ENCODE measurements around the gene CORO7.

Gene CORO7

DNA sequence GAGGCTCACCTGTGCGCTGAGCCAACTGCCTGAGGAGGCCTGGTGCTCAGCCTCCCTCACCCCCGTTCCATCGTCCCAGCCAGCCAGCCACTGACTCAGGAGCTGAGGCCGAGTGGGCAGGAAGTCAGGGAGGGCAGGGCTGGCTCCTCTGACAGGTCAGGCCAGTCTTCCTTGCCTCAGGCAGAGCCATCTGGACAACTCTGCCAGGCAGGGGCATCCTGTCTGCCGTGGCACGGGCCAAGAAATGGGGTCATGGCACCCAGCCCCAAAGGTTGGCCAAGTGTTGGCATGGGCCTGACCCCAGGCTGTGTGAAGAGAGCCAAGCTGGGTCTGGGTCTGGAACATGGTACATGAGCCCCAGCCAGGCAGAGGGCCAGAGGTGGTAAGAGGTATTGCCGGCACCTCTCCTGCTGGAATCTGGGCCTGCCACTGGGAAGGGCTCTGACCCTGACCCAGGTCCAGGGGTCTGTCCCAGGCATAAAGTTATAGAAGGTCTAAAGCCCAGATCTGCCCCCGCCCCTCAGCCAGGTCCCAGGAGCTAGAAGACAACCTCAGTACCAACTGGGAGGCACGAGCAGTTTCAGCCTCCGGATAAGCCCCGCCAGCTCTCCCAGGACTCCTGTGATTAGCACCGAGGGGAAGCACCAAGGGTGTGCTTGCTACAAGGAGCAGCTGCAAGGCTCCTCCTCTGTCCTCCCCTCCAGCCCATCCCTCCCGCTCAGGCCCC, 47.2 kb downstream of the CORO7 start:
- no peak for DNase-seq

- DNase-seq: no peak
Observed at GRCh38 chr16:4367393-4367856, 49.0 kb downstream of the CORO7 start.

GRCh38 chr16:4366016-4366415, 50.4 kb downstream of the CORO7 start:
- no peak for DNase-seq

GRCh38 chr16:4365615-4366014, 50.8 kb downstream of the CORO7 start:
- no peak for DNase-seq

- no peak for DNase-seq
Observed at GRCh38 chr16:4365014-4365406, 51.4 kb downstream of the CORO7 start.

DNA sequence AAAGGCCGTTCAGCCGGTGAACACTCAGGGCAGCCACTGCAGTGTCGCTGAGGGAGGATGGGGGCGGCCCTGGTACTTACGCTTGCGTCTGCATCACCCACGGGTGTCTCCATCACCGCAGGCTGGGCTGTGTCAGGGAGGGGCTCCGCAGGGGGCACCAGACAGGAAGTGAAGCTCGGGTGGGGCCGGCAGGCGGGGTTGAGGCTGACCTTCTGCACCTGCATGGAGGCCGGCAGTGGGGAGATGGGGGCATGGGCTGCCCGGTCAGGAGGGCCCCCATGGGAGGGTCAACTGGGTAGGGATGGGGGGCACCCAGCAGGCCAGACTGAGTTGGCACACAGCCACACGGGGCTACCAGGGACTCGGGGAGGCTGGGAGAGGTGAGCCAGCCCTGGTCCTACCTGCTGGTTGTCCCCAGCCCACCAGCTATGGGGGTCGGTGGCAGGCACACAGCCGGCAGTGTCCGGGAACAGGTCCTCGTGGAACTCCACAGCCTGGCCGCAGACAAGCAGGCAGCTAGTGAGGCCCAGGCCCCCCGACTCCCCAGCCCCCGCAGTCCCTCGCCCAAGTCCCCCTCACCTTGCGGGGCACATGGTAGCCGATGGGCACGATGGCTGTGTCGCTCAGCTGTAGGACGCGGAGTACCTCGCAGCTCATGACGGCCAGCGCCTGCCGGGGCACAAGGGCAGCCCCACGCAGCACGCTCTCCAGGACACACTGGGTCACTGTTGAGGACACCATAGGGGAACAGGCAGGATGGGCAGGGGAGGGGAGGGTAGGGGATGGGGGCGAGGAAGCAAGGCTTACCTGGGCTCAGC, 52.0 kb downstream of the CORO7 start:
- no peak for DNase-seq

DNA sequence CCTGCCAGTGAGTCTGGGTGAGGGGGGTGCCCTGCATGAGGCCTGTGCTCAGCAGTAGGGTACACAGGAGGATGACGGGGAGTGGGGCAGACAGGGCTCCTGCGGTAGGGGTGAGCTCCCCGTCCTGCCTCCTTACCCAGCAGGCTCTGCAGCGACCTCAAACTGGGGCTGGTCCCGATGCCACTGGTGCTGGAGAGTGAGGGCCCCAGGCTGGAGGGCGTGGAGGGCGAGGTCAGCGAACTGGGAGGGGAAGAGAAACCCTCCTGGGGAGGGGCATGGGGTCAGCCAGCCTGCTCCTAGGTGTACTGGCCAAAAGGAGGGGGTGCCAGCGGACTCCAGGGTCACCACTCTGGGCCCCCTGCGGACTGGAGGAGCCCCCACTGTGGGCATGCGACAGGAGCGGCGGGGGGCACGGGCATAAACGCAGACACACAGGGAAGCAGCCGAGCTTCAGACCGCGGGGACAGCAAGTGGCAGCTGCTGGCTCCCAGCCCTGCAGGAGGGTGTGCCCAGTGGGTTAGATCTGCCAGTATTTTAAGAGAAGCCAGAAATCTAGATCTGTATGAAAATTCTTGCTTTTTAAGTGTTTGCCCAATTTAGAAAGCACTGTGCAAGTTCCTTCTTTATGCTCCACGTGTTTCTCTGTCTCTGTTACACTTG, 53.8 kb downstream of the CORO7 start:
- no peak for DNase-seq

- no peak for DNase-seq
Observed at GRCh38 chr16:4361944-4362311, 54.5 kb downstream of the CORO7 start.

DNA sequence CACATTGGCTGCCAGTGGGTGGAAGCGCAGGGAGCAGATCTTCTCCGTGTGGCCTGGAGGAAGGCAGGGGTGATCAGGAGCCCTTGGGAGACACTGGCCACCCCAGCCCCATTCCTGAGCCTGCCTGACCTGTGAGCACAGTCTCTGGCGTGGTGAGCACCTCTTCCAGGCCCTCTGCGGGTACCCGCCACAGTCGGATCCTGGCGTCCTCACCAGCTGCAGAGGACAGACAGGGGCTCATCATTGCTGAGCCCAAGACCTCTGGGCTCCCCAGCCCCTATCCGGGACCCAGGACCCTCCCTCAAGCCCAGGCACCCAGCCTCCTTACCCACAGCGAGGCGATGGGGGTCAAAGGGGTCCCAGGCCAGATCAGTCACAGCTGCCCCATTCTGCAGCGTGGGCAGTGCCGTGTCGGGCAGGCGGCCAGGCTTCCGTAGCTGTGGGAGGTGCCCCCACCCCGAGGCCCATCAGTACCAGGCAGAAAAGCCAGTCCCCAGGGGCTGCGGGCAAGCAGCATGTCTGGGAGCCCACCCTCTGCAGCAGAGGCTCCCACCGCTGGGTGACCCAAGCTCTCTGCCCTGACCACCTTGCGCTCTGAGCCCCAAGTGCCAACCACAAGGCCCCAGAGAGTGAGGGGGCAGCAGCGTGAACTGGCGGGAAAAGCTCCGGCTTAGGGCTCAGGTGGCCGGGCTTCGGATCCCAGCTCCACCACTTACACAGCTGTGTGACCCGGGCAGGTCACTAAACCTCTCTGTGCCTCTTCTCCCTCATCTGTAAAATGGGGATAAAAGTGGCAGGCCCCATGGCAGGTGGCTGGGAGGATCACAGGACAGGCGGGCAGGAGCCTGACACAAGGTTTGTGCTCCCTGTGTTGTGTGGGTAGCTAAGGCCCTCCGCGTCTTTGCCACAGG, 55.1 kb downstream of the CORO7 start:
- DNase-seq: no peak

DNA sequence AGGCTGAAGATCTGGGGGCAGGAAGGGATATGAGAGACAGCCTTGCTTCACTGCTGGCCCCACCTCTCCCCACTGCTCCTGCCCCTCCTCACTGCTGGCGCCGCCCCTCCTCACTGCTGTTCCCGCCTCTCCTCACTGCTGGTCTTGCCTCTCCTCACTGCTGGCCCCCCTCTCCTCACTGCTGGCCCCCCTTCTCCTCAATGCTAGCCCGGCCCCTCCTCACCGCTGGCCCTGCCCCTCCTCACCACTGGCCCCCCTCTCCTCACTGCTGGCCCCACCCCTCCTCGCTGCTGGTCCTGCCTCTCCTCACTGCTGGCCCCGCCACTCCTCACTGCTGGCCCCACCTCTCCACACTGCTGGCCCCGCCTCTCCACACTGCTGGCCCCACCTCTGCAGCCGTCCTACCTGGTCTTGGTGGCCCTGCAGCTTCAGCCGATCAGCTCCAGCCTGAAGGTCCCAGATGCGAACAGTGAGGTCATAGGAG, 55.8 kb downstream of the CORO7 start:
- DNase-seq: no peak

GRCh38 chr16:4359914-4360313, 56.5 kb downstream of the CORO7 start:
- no peak for DNase-seq

- DNase-seq: no peak
Observed at GRCh38 chr16:4358831-4359561, 57.4 kb downstream of the CORO7 start.

DNA sequence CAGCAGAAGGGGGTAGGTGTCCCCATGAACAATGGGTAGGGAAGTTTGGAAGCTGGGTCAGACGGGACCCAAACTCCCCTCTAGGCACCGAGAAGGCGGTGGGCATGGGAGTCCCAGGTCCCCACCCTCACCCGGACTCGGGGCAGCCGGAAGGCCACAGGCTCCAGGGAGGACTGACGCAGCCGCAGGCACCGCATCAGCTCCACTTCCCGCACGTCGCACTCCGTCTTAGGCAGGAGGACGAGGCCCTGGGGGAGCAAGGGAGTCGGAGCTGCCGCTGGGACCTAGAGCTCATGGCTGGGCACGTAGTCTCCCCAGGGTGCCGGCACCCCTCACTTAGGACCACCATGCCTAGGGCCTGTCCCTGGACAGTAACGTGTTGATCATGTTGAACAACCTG, 58.2 kb downstream of the CORO7 start:
- DNase-seq: no peak

- no peak for DNase-seq
Observed at GRCh38 chr16:4356820-4357219, 59.6 kb downstream of the CORO7 start.

- DNase-seq: no peak
Observed at GRCh38 chr16:4354512-4355409, 61.6 kb downstream of the CORO7 start.

GRCh38 chr16:4353675-4354074, 62.7 kb downstream of the CORO7 start:
- DNase-seq: no peak

GRCh38 chr16:4352843-4353242, 63.6 kb downstream of the CORO7 start:
- no peak for DNase-seq

- DNase-seq: no peak
Observed at GRCh38 chr16:4351880-4352279, 64.5 kb downstream of the CORO7 start.

GRCh38 chr16:4350787-4351659, 65.4 kb downstream of the CORO7 start, which contains the start of gene PAM16:
PAM16 (minus strand) TSS chr16:4351321; CDS start chr16:4351234, 87 bp downstream.
- DNase-seq: peak; percentile 87

DNA sequence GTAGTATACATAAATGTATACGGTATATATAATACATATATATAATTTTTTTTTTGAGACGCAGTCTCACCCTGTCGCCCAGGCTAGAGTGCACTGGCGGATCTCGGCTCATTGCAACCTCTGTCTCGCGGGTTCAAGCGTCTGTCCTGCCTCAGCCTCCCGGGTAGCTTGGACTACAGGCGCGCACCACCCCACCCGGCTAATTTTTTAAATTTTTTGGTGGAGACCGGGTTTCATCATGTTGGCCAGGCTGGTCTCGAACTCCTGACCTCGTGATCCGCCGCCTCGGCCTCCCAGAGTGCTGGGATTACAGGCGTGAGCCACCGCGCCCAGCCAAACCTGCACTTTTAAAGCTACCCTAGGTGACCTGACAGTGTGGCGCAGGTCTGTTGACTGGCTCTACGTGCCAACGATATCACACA, 66.0 kb downstream of the CORO7 start:
- DNase-seq: no peak
